ENCODE measurements around the gene YKT6.
"Not testable (repeated sequence)": the region's sequence is repeated elsewhere in the genome, so short reads cannot be mapped to it uniquely, and the experiment has no call there.

YKT6 gene

DNA sequence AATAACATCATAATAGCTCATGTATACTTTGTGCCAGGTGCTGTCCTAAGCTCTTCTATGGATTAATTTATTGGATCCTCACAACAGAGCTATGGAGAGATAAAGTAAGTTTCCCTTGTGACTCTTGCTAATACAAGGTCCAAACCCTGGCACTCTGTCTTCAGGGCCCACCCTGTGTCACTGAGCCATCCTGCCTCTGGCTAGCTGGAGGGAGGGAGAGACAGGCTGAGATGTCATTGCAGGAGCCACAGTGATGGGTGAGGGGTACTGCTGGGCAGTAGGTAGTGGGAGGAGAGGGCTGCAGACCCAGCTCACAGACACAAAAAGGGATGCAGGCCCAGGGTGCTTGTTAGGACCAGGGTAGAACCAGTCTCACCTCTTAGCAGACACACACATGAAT is 28.4 kb upstream of the YKT6 start:
- in situ Hi-C loops (cut with MboI; ENCODE audit: low sequenced_read_pairs) = no loop called here

DNA sequence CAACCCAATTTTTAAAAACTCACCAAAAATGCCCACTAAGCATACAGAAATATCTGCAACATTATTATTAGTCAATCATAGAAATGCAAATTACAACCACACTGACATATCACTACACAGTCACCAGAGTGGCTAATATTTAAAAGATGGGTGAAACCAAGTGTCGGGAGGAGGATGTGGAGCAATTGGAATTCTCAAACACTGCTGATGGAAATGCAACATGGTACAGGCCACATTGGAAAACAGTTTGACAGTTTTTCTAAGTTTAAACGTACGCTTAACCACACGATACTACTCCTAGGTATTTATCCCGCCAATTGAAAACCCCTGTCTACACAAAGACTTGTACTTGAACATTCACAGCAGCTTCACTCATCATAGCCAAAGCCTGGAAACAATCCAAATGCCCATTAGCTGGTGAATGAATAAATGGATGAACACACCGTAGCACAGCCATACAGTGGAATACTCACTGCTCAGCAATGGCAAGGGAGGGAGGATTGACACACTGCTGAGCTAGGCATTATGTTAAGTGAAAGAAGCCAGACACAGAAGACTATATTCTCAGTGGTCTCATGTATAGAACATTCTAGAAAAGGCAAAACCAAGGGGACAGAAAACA is 27.9 kb upstream of the YKT6 start:
- in situ Hi-C loops (cut with MboI; ENCODE audit: low sequenced_read_pairs) = no loop called here

DNA sequence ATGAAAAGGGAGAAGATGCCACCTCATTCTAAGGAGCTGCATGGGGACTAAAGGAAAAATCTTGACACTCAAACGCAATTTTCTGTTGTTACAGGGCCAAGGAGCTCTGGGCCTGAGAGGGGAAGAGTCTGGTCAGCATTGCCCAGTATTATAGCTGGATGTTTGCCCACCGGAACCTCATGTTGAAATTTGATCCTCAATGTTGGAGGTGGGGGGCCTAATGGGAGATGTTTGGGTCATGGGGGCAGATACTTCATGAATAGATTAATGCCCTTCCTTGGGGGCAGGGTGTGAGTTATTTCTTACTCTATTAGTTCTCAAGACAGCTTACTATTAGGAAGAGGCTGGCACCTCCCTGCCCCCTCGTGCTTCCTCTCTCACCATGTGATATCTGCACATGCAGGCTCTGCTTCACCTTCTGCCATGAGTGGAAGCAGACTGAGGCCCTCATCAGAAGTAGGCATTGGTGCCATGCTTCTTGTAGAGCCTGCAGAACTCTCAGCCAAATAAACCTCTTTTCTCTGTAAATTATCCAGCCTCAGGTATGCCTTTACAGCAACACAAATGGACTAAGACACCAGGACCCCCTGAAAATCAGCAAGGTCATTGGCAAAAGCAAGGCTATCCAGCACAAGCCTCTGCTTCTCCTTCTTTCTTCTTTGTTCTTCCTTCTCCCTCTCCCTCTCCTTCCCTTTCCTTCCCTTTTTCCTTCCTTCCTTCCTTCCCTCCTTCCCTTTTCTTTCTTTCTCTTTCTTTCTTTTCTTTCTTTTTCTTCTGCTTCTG is 26.7 kb upstream of the YKT6 start:
- in situ Hi-C loops (cut with MboI; ENCODE audit: low sequenced_read_pairs) = no loop called here

DNA sequence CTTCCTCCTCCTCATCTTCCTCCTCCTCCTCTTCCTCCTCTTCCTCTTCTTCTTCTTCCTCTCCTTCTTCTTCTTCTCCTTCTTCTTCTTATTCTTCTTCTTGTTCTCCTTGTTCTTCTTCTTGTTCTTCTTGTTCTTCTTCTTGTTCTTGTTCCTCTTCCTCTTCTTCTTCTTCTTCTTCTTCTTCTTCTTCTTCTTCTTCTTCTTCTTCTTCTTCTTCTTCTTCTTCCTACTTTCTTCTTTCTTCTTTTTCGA is 26.2 kb upstream of the YKT6 start:
- in situ Hi-C loops (cut with MboI; ENCODE audit: low sequenced_read_pairs) = not testable (repeated sequence)

DNA sequence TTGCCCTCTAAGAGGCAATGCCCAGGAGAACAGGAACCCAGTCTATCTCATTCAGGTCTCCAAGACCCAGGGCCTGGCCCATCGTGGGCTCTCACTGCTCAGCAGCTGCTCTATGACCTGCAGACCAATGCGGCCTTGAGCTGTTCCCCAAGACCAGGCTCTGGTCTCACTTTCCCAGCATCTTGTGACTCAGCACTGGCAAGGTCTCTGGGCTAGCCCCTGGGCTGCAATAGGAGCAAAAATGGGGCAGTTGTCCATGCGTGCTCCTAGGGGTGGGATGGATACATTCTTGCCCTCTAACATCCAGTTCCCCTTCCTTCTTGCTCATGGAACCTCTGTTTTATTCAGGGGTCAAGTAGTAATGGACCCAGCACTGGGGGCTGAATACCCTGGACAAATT is 25.0 kb upstream of the YKT6 start:
- in situ Hi-C loops (cut with MboI; ENCODE audit: low sequenced_read_pairs) = no loop called here

DNA sequence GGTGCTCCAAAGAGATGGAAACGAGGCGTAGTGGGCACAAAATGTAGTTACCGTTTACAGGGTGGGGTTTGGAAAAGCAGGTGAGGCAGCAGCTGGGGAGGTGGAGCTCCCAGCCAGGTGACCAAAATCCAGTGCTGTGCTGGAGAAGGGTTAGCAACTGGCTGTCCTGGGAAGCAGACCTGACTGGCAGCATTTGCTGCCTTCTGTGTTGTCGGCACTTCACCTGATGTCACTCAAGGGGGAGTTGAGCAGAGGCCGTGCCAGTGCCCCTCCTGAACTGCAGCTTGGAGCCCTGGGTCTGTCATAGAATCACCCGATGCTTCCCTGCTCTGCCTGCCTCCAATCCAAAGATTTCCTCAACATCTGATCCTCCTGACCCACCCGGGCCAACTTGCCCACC is 24.3 kb upstream of the YKT6 start:
- in situ Hi-C loops (cut with MboI; ENCODE audit: low sequenced_read_pairs) = no loop called here

DNA sequence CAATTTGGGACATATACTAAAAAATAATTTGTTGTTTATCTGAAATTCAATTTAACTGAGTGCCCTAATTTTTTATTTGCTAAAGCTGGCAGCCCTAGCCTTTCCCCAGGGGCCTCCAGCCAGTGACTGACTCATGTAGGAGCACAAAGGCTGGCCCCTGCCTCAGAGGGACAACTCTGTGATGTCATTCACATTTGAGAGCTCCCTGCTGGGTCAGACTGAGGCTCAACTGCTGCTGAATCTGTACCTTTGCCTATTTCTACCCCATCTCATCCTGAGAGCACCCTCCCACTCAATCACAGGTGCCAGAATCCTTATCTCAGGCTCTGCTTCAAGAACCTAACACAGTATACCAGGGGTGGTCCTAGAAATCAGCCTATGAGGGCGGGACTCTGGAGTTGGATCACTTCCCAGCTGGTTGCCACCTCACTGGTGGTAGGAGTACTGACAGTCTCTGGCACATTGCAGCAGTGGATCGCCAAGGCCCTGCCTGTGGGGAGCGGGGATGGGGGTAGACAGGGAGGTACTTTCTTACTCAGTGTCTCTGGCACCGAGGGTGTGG is 23.1 kb upstream of the YKT6 start:
- in situ Hi-C loops (cut with MboI; ENCODE audit: low sequenced_read_pairs) = no loop called here

DNA sequence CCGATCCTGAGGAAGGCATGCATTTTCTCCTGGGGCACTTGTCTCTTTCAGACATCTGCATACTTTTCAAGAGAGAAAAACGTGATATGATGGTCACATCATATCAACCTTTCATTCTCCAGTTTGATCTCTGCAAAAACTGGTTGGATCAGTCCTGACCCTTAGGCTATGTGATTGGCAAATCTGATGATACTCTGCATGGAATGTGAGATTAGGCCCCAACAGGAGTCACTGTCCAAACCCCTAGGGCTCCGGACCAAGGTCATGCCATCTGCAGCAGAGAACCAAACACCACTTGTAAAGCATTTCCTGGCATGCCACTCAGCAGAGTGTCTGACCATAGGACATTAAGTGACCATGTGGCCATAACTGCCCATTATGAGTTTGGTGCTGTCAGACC is 20.1 kb upstream of the YKT6 start:
- in situ Hi-C loops (cut with MboI; ENCODE audit: low sequenced_read_pairs) = no loop called here

DNA sequence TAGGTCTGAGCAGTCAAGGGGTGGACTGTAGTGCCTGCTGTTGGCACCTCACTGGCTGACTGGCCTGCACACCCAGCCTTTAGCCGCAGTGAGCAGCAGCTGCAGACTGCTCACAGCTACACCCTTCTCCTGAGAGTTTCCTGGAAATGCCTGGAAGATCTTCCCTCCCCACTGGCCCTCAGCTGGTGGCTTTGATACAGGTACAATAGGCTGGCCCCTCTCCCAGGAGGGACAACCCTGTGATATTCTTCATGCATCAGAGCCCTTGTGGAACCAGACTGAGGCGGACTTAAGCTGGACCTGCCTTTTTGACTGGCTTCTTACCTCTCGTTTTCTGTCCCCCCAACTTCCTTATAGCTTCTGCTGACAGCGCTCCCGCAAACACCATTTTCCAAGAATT is 18.0 kb upstream of the YKT6 start:
- in situ Hi-C loops (cut with MboI; ENCODE audit: low sequenced_read_pairs) = no loop called here

DNA sequence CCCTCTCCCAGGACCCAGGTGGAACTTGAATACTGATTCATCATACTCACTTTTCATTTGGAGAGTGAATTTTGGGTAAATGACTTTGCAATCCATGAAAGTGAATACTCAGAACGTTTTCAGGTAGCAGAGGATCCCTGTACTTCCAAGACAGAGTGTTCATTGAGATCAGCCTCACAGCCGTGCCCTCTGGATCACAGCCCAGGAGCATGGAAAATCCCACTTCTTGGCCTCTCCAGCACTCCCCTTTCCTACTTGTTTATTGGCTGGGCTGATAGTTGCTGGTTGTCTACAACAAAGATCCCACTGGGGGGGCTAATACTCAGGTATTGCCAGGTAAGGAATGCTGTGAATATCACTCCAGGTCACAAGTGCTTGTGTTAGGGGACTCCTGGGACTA is 17.4 kb upstream of the YKT6 start:
- in situ Hi-C loops (cut with MboI; ENCODE audit: low sequenced_read_pairs) = no loop called here

DNA sequence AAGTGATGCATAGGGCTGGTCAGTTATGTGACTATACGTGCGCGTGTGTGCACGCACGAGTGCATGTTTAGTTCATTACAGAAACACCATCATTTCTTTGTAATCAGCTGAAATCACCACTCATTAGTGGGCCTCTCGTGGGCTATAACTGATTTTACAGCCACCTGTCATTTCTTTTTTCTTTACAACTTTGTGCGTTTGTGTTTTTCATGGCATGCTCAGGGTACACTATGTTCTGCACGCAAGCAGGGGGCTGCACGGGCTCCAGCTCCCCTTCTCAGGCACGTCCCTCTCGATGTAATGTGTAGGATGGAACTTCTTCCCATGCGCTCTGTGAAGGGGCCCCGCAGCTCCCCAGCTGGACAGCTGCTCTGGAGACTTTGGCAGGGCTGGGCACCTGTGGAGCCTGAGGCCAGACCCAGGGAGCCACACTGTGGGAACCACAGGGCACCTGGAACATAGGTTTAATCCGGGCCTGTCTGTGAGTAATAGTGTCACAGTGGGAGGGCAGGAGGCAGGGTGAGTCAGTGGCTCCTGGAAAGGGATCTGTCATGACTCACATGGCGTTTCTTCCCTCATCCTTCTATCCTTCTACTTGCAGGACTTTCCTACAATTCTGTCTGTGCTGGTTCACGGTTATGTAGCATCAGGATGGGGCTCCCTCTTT is 16.4 kb upstream of the YKT6 start:
- in situ Hi-C loops (cut with MboI; ENCODE audit: low sequenced_read_pairs) = no loop called here

DNA sequence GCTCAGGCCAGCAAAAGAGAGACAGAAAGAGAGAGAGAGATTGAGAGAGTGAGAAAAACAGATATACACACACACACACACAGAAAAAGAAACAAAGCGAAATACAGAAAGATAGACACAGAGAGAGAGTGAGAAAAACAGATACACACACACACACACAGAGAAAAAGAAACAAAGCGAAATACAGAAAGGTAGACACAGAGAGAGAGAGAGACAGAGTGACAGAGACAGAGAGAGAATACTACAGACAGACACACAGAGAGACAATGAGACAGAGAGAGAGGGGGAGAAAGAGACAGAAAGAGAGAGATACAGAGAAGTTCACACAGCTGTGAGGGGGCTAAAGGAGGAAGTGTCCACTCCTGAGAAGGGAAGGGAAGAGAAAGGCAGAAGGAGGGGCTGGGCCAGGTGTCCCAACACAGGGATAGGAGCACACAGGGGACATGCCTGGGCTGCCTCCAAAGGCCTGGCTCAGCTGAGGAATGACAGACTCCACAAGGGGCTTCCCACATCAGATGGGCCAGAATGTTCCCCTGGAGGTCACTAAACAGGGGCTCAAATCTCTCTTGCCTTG is 15.8 kb upstream of the YKT6 start:
- in situ Hi-C loops (cut with MboI; ENCODE audit: low sequenced_read_pairs) = no loop called here

DNA sequence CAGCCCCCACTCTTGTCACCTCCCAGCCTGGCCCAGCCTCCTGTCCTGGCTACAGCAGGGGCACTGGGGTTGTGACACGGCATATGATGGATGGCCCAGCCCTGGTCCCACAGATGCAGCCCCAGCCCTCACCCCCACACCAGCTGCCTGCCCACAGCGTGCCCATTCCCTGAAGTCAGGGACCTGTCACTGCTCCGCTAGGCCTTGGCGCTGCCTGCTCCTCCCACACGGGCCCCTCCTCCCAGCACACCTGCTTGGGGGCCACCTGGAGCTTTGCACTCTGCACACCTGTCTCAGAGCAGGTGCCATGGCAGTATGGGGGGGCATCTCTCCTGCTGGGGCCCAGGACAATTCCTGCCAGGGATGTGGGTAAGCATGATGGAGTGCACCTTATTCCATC is 15.0 kb upstream of the YKT6 start:
- in situ Hi-C loops (cut with MboI; ENCODE audit: low sequenced_read_pairs) = no loop called here

DNA sequence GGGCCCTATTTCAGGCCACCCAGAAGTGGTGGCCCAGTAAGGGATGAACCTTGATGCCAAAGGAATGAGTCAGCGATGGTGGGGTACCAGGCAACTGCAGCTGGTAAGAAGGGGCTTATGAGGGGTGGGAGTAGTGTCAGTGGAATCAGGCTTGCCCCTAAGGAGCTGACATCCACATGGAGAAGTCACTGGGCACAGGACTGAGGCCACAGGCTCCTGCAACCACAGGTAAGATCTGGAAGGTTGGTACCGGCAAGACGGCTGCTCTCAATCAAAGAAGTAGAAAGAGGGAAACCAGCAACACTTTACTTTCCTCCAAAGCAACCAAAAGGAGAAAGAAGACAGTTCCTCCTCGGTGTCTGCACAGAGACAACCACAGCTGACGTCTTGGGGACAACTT is 14.0 kb upstream of the YKT6 start:
- in situ Hi-C loops (cut with MboI; ENCODE audit: low sequenced_read_pairs) = no loop called here

DNA sequence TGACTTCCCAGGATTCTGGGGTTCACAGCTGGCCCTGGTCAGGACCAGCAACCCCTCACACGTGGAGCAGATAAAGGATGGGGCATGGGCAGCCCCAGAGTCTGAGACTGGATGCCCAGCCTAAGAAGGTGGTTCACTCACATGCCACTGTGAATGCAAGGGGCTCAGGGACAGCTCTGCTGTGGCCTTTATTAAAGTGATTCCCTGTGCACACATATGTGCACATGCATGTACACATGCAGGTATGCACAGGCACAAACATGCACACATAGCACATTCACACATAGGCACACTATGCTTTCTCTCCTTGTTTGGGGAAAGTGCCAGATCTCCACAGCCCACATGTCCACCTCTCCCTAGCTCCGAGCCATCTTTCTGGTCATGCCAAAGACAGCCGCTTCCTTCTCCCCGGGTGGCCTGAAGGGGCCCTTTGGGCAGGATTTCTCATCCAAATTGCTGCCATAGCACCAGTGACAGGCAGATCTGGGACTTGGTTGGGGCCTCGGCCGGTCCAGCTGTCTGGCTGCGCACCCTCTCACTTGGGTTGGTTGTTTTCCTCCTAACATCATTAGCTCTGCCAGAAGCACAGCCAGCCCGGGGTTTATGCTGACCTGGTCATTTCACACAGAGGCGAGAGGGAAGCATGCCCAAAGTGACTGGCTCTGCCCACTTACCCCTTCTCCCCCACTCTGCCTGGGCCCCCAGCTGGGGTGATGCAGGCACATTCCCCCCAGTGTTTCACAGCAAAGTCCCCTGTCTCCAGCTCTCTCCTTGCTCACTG is 13.0 kb upstream of the YKT6 start:
- in situ Hi-C loops (cut with MboI; ENCODE audit: low sequenced_read_pairs) = no loop called here

DNA sequence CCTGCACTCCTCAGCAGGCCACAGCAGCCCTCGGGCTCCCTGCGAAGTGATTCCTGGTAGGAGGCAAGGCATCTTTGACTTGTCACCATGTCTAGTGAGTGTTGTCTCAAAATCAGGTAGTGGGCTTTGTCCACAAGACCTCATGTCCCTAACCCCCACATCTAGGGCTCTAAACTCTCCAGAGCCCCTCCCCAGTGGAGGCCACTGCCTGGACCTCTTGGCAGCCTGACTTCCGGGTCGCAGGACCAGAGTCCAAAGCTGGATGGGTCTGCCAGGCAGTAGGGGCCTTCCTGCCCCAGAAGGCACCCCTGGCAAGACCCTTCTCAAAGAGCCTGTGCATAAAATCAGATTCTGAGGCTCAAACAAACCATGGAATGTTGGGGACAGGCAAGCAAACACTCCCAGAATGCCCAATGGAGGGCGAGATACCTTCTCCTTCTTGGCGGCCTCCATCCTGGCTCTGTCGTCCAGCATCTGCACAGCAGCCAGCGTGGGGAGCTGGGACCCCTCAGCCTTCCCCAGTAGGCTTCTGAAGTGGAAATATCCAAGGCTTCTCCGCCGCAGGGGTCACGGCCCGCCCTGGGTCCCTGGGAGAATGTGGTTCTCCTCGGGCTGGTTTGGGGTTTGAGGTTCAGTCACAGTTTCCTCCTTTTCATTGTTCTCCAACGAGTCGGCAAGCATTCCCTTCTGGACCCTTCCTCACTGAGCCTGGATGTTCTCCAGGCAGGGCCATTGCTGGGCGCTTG is 12.1 kb upstream of the YKT6 start:
- in situ Hi-C loops (cut with MboI; ENCODE audit: low sequenced_read_pairs) = no loop called here

DNA sequence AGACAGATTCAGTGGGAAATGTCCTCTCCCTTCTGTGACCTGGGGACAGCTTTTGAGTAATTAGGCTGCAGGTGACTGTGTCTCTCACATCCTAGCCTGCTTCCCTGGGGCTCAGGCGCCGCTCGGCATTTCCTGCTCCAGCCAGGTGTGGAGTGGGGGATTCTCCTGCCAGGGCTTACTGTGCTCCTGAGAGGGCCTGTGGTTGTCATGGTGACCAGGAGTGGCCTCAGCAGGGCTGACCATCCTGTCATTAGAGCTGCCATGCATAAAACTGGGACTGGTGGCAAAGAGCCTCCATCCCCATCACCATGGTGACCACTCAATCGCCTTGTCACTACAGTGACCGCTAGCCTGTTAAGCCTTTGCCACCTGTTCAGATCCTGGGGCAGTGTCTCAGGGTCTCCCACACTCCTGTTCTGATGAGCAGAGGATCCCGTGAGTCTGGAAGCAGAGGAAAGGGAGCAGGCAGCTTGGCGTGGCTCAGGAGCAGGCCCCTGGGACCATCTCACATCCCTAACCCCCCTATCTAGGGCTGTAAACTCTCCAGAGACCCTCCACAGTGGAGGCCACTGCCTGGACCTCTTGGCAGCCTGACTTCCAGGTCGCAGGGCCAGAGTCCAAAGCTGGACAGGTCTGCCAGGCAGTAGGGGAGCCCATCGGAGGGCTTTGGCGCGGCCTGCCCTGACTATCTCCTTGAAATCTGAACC is 11.3 kb upstream of the YKT6 start, which contains the start of gene GCK:
Gene GCK, minus strand, starts transcription at position 154 of the 707 bp plus-strand sequence. CDS start 486 bp downstream, outside the sequence.
- in situ Hi-C loops (cut with MboI; ENCODE audit: low sequenced_read_pairs) = no loop called here

DNA sequence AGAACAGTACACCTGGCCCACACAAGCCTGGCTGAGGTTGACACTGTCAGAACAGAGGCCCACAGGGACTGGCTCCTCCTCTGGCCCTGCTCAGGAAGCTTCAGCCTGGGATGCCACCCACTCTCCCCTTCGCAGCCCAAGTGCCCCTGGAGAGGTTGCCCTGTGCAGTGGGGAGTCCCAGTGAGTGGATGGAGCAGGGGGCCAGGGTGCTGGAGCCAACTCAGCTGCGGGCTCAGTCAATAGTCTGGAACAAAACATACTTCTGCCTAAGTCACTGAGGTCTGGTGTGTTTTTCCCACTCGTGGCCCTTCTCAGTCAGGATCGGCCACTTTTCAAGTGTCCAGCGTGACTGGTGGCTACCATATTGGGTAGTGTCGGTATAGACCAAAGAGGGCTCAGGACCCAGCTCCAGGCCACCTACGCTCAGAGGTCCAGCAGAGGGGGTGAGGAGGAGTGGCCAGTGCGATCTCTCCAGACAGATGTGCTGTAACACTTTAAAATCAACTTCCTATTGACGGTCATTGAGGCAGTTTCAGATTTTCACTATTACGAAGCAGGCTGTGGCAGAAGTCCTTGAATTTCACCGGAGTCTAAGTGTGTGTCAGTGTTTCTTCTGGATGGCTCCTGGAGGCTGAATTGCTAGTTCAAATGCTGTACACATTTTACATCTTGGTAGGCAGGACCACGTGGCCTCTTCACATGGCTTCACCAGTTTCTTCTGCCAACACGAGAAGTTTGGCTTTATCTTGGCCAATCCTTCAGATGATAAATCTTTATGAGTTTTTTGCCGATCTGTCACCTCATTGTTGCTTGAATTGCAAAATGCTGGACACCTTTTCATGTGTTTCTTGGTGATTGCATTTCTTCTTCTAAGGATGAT is 10.5 kb upstream of the YKT6 start:
- in situ Hi-C loops (cut with MboI; ENCODE audit: low sequenced_read_pairs) = no loop called here

DNA sequence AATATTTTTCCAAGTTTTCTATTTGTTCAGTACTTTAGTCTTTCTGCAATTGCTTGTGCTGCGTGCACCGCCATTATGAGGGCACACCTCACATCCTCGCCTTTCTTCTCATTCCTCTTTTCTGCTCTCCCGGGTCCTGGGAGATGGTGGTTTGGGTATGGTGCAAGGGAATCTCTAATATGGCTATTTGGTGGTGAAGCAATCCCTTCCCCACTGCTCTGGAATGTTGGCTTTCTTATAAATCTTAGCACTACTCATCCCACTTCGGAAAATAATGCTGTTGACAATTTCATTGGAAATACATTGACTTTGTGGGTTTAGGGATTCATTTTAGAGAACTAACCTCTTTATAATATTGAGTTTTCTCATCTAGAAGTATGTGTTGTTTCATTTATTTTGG is 9.6 kb upstream of the YKT6 start:
- in situ Hi-C loops (cut with MboI; ENCODE audit: low sequenced_read_pairs) = no loop called here

All from hTERT RPE-1 (cell line).